ENCODE data around the gene ARHGAP1.
A peak's percentile ranks its signal among the peaks of the same experiment; 100 is the strongest.

ARHGAP1 gene

DNA sequence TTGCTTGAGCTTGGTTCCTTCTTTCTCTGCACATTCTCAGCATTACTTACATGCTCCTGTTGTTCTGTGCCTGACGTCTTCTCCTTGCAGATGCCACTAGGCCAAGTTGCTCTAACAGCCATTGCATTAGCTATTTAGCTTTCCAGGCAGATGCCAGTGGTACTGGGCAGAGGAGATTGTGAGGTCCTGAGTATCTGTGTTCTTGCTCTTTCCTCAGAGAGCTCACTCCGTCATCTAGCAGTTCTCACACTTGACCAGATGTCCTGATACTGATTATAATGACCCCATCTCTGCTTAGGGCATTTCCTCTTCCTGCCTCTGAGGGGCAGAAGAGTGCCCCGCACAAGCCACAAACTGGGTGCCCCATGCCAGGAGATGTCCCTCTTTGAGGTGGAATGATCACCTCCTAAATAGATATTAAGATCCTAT, 30.7 kb downstream of the ARHGAP1 start:
- FAIRE-seq (no peak), DNase-seq (ENCODE audit: insufficient read length, low spot score) (no peak)
- no peak for TF ChIP-seq POLR2A (IDR thresholded peaks at IDR 0.05; ENCODE audit: low read depth, low read length)

DNA sequence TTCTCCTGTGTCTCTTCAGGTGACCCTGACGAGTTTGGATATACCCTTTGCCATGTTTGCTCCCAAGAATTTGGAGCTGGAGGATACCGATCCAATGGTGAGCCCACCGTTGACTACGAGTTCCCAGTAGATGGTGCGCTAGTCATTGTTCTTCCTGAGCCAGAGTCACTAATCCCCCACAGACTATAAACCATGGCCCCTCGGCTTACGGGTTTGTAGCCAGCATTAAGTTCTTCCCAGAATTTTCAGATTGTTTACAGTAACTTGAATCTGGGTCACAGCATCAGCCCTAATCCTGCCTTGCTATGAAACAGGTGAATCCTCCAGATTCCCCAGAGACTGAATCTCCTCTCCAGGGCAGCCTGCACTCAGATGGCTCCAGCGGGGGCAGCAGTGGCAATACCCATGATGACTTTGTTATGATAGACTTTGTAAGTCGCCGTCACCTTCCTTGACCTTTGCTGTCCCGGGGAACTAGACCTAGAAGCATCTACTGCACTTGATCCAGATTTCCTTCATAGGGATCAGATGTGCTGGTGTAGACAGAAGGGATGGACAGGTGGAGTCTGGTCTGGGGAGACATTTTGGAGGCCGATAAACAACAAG, 31.8 kb downstream of the ARHGAP1 start:
- DNase-seq (ENCODE audit: insufficient read length, low spot score) (no peak), FAIRE-seq (no peak)
- TF ChIP-seq POLR2A (IDR thresholded peaks at IDR 0.05; ENCODE audit: low read depth, low read length): no peak

DNA sequence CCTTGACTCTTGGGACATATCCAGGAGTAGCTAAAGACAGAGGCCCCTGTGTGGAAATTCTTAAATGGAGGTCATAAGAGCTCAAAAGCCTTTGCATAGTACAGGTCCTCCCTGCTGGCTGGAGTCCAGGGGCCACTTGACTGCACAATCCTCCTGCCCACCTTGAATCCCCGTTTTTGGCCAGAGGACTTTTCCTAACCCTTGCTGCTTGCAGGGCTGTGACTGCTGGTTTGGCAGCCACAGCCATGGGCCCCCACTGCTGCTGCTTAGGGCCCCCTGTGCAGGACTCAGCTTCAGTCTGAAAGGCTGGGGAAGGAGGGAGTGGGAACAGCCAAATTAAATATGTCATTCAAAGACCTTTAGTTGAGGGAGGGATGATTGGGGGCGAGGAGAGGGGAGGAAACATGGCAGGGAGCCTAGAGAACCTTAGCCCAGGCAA, 33.4 kb downstream of the ARHGAP1 start:
- FAIRE-seq (no peak), DNase-seq (ENCODE audit: insufficient read length, low spot score) (no peak)
- TF ChIP-seq POLR2A (IDR thresholded peaks at IDR 0.05; ENCODE audit: low read depth, low read length): no peak

DNA sequence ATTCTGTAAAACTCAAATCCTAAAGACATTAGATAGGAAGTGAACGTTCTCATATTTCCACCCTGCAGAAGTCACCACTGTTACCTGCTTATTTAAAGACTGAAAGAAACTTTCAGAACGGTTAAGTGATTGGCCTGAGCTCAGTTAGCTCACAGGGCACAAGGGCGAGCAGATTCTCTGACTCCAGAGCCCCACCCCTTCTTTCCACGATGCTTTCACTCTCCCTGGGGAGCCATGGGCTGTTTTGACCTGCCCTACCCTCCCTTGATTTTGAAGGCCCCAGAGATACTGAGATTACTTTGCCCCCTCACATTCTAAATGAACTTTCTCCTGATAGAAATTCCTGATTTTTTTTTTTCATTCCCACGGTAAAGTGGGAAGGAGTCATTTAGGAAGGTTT, 33.9 kb downstream of the ARHGAP1 start:
- FAIRE-seq (no peak), DNase-seq (ENCODE audit: insufficient read length, low spot score) (no peak)
- TF ChIP-seq POLR2A (IDR thresholded peaks at IDR 0.05; ENCODE audit: low read depth, low read length): no peak

DNA sequence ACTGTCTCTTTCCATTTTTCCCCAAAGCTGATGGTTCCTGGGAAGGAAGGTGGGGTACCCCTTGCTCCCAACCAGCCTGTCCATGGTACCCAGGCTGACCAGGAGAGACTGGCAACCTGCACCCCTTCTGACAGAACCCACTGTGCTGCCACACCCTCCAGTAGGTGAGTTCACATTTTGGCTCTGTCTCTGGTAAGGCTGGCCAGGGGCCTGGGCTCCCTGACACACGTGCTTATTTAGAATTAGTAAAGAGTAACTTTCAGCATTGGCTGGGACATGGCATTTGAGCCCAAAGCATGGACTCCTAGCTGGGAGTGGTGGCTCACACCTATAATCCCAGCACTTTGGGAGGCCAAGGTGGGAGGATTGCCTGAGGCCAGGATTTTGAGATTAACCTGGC, 35.1 kb downstream of the ARHGAP1 start:
- no peak for TF ChIP-seq POLR2A (IDR thresholded peaks at IDR 0.05; ENCODE audit: low read depth, low read length)
- no peak for FAIRE-seq
- DNase-seq (ENCODE audit: insufficient read length, low spot score): no peak

DNA sequence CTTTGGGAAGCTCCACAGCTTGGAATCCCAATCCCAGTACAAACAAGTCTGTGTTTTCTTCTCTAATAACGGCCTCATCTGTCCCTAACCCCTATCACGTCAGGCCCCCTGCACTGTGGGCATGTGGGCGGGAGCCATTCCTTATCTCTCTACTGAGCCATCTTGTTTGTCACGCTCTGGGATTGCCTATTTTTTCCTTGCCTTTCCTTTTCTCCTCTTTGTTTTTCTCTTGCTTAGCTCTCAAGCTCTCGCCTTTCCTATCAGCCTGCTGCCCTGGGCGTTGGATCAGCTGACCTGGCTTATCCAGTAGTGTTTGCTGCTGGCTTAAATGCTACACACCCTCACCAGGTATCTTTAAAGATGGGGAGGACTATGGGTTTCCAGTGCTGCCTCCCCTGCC, 35.8 kb downstream of the ARHGAP1 start:
- FAIRE-seq (no peak), DNase-seq (ENCODE audit: insufficient read length, low spot score) (no peak)
- no peak for TF ChIP-seq POLR2A (IDR thresholded peaks at IDR 0.05; ENCODE audit: low read depth, low read length)

DNA sequence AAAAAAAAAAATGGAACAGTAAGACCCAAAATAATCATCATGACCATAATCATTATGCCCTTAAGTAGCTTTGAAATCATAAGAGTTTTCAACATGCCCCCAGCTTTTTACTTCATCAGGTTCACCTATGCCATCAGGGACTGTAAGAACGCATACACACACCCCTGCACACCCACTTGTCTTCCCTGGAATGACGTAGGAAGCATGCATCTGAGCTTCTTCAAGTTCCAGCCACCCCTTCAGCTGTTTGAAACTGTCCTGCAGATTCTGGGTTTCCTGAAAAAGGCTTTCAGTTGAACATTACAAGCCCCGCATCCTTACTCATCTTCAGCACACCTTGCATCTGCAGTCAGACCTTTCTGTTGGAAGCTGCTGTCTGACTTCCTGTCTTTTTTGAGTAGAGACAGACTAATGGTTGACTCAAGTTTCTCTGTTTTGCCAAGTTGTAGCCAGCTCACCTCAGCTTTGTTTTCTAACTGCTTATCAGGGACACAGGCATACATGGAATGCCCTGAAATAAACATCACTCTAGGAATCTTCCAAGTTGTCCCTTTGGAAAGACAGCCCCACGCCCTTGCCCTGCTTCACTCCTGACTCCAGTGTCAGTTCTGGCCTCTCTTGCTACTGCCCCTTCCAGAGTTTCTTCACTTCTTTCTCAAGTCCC, 37.0 kb downstream of the ARHGAP1 start:
- FAIRE-seq: no peak
- DNase-seq (ENCODE audit: insufficient read length, low spot score): no peak
- no peak for TF ChIP-seq POLR2A (IDR thresholded peaks at IDR 0.05; ENCODE audit: low read depth, low read length)

DNA sequence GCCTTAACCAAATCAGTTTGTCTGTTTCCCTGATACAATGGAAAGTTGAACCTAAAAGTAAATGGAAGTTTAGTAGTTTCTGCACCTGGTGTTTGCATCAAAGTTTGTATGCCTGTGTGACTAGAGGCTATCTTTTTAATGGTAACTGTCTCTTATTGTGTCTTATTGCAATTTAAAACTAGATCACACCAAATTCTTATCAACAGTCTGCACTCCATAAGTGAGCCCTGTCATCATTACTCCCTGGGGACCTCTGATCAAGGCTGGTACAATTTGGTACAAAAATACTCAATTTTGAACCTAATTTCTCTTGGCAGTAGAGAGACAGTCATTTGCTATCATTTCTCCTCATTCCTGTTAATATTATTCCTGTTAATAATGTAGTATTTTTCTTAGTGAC, 38.1 kb downstream of the ARHGAP1 start:
- FAIRE-seq (no peak), DNase-seq (ENCODE audit: insufficient read length, low spot score) (no peak)
- no peak for TF ChIP-seq POLR2A (IDR thresholded peaks at IDR 0.05; ENCODE audit: low read depth, low read length)

DNA sequence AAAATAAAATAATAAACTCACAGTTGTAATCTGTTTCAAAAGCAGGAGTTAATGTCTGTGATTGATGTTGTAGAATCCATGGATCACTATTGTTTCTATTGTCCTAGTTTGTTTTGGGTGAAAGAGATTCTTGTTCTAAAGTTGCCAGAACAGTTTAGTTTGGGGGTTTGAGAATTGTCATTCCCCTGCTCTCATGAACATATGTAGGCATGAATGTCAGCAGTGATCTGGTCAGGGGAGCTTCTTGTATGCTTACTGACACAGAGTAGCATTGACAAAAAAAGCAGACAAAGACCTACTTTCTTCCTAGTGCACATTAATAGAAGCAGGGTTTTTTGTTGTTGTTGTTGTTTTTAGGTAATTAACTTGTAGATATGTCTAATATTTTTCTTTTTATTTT, 38.6 kb downstream of the ARHGAP1 start:
- no peak for TF ChIP-seq POLR2A (IDR thresholded peaks at IDR 0.05; ENCODE audit: low read depth, low read length)
- DNase-seq (ENCODE audit: insufficient read length, low spot score) (no peak), FAIRE-seq (no peak)

DNA sequence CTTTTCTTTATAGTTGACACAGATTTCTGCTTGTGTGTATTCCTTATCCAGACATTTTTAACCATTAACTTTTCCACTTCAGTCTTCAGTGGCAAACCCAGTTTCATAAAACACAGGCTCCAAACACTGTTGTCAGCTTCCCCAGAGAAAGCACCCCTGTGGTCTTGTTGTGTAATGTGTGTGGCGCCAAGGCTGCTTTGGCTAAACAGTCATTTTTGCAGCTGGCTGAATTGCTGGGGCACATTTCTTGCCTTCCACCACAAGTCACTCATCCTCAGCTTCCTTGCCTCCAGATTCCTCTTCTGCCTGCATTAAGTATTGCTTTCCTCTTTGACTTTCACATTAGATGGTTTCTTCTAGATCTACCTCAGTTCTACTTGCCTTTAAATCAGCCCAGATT, 40.5 kb downstream of the ARHGAP1 start:
- FAIRE-seq: no peak
- DNase-seq (ENCODE audit: insufficient read length, low spot score): no peak
- no peak for TF ChIP-seq POLR2A (IDR thresholded peaks at IDR 0.05; ENCODE audit: low read depth, low read length)

DNA sequence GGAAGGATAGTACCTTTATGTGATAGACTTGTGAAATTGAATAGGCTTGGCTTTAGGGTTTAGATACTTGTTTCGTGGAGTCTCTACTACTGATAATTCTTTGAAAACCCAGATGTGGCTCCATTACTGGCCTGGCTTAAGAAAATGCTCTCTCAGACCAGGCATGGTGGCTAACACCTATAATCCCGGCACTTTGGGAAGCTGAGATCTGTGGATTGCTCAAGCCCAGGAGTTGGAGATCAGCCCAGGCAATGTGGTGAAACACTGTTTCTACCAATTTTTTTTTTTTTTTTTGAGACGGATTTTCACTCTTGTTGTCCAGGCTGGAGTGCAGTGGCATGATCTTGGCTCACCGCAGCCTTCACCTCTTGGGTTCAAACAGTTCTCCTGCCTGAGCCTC, 42.2 kb downstream of the ARHGAP1 start:
- DNase-seq (ENCODE audit: insufficient read length, low spot score) (no peak), FAIRE-seq (no peak)
- TF ChIP-seq POLR2A (IDR thresholded peaks at IDR 0.05; ENCODE audit: low read depth, low read length): no peak

DNA sequence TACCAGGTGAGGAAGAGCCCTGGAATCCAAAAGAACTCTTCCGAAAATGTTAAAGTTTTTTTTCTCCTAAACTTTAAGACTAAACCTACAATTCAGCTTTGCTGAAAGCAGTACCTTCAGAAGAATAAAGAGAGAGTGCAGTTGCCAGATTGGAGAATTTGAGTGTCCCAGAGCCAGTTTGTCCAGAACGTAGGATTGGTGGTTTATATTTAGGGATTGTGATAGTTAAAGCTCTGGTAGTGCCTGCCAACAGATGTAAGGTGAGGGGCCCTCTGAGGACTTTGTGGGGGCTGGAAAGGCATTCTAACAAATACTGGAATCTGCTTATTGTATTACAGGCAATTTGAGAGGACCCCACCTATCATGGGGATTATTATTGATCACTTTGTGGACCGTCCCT, 43.2 kb downstream of the ARHGAP1 start:
- FAIRE-seq: no peak
- no peak for TF ChIP-seq POLR2A (IDR thresholded peaks at IDR 0.05; ENCODE audit: low read depth, low read length)
- DNase-seq (ENCODE audit: insufficient read length, low spot score): no peak

DNA sequence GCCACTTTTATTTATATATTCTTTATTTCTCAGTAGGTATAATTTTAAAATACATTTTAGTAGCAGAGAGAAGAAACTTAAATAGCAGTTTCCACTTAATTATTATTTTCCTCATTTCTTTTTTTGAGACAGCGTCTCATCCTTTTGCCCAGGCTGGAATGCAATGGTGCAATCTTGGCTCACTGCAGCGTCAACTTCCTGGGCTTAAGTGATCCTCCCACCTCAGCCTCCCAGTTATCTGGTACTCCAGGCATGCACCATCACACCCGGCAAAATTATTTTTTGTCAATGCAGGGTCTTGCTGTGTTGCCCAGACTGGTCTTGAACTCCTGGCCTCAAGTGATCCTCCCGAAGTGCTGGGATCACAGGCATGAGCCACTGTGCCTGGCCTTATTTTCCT, 44.8 kb downstream of the ARHGAP1 start:
- no peak for DNase-seq (ENCODE audit: insufficient read length, low spot score)
- TF ChIP-seq POLR2A (IDR thresholded peaks at IDR 0.05; ENCODE audit: low read depth, low read length): no peak
- FAIRE-seq: no peak

DNA sequence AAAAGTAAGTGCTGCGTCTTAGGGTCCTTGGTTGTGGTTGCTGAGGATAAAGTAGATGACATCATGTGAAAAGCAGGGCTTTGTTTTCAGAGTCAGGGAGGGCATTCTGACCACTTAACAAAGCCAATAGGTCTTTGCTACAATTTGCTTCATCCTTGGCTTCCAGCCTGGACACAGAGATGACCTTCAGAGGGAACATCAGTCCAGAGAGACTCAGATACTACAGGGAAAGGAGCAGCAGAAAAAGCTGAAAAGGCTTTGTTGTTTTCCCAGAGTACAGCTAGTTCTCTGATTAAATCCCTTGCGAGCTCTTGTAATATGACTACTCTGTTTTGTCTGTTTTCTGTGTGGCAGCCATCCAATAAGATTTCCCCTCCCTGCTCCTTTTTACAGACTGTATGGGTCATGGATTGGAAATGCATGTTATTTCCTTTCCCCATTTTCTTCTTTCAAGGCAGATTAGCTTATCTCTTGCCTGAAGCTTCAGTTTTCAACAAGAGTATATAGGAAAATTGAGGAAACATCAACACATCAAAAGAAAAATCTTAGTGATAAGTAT, 51.2 kb downstream of the ARHGAP1 start:
- no peak for TF ChIP-seq POLR2A (IDR thresholded peaks at IDR 0.05; ENCODE audit: low read depth, low read length)
- peak; percentile 95 for FAIRE-seq
- DNase-seq (ENCODE audit: insufficient read length, low spot score): peak; percentile 76

DNA sequence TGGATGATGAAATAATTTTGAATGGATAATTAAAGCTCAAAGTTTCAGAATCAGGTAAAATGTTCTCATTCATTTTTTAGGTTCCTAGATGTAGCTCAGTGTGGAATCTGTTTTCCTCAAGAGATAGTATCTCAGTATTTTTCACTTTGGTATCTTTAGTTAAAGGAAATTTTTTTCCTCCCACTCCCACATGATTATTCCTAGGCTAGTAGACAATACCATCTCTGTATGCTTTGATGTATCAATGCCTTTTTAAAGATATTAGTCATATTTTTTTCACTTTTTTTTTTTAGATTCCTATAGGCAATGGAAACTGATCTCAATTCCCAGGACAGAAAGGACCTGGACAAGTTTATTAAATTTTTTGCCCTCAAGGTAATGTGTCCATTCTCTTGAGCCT, 56.4 kb downstream of the ARHGAP1 start:
- no peak for TF ChIP-seq POLR2A (IDR thresholded peaks at IDR 0.05; ENCODE audit: low read depth, low read length)
- DNase-seq (ENCODE audit: insufficient read length, low spot score) (no peak), FAIRE-seq (no peak)

Data from H54 (cell line).